Keratinocyte (primary cell): Measurements from ENCODE around the gene SCAMP4.

Experiments used
- EZH2 ChIP-seq: IDR thresholded peaks from one replicate; pipeline ENCODE4 v1.6.1; 2012; ENCODE audit warnings: inconsistent platforms, mild to moderate bottlenecking, low read length, moderate library complexity
- TF ChIP-seq, protein P1 (sequence below), 3 experiments: IDR thresholded peaks in 1 of 3; conservative IDR thresholded peaks in 1 of 3; optimal IDR thresholded peaks in 1 of 3; 2 replicates in 2 of 3; 3 replicates in 1 of 3; pipeline versions ENCODE3 to v1.5.1; 2011; ENCODE audit warnings: low read length in 3 of 3, mild to moderate bottlenecking in 3 of 3, moderate library complexity in 2 of 3, control low read depth in 1 of 3, inconsistent platforms in 1 of 3; ENCODE audit not compliant: insufficient read depth in 2 of 3; ENCODE audit errors: extremely low read depth in 1 of 3

DNA sequence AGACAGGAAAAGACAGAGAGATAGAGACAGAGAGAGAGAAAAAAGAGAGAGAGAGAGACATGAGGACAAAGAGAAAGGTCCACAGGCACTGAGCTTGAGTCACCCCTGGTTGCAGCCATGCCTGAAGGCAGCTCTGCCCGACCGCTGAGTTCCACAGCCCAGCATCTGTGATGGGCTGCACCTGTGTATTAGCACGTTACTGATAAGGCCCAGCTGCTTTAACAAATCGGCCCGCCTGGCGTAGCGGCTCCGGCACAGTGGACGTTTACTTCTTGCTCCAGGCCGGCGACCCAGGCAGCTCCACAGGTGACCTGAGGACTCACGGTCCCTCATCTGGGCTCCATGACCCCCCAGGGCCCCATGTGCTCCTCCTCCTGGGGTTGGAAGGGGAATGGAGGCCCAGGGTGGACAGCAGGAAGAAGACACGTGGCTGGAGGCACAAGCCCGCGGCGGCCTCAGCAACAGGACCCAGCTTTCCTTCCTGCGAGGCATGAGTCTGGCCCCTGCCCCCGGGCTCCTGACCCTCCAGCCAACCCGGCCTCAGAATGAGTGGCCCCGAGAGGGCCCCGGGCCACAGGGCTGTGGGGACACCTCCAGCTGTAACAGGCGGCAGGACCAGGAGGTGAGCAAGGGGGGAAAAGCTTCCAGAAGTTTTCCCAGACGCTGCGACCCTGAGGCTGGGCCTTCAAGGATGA is 31.9 kb downstream of the SCAMP4 start:
- TF ChIP-seq, protein P1, sequence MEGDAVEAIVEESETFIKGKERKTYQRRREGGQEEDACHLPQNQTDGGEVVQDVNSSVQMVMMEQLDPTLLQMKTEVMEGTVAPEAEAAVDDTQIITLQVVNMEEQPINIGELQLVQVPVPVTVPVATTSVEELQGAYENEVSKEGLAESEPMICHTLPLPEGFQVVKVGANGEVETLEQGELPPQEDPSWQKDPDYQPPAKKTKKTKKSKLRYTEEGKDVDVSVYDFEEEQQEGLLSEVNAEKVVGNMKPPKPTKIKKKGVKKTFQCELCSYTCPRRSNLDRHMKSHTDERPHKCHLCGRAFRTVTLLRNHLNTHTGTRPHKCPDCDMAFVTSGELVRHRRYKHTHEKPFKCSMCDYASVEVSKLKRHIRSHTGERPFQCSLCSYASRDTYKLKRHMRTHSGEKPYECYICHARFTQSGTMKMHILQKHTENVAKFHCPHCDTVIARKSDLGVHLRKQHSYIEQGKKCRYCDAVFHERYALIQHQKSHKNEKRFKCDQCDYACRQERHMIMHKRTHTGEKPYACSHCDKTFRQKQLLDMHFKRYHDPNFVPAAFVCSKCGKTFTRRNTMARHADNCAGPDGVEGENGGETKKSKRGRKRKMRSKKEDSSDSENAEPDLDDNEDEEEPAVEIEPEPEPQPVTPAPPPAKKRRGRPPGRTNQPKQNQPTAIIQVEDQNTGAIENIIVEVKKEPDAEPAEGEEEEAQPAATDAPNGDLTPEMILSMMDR (optimal IDR thresholded peaks at IDR 0.05 in 1 of 3, IDR thresholded peaks at IDR 0.05 in 1 of 3, conservative IDR thresholded peaks at IDR 0.05 in 1 of 3; ENCODE audit: extremely low read depth in 1 of 3, insufficient read depth in 2 of 3, low read length in 3 of 3) = no peak
- no peak for TF ChIP-seq EZH2
